Activated CD4-positive, alpha-beta T cell treated with anti-CD3 and anti-CD28 coated beads for 4 hours (primary cell): ENCODE measurements around the gene SEC14L5.

Source experiments
- DNase-seq, 2 donors: peaks; one replicate each; pipeline ENCODE4 v3.0.0-alpha.2; 2020

The SEC14L5 gene

GRCh38 chr16:4988647-4989046 is 30.5 kb downstream of the SEC14L5 start:
- DNase-seq, result no peak

- no peak for DNase-seq
Observed at GRCh38 chr16:4989391-4990006, 31.4 kb downstream of the SEC14L5 start.

GRCh38 chr16:4990415-4990814 is 32.3 kb downstream of the SEC14L5 start:
- no peak for DNase-seq

- no peak for DNase-seq
Observed at GRCh38 chr16:4991754-4992153, 33.6 kb downstream of the SEC14L5 start.

GRCh38 chr16:4994719-4995434 is 36.7 kb downstream of the SEC14L5 start:
- no peak for DNase-seq

- DNase-seq, result no peak
Observed at GRCh38 chr16:5000573-5001001, 42.5 kb downstream of the SEC14L5 start.

- no peak for DNase-seq
Observed at GRCh38 chr16:5001571-5001970, 43.4 kb downstream of the SEC14L5 start.

GRCh38 chr16:5001986-5002385 is 43.9 kb downstream of the SEC14L5 start:
- DNase-seq, result no peak

GRCh38 chr16:5002699-5003143 is 44.6 kb downstream of the SEC14L5 start:
- DNase-seq, result no peak

- DNase-seq, result no peak
Observed at GRCh38 chr16:5003211-5003610, 45.1 kb downstream of the SEC14L5 start.

- DNase-seq, result no peak
Observed at GRCh38 chr16:5003828-5004227, 45.7 kb downstream of the SEC14L5 start.

- DNase-seq, result no peak
Observed at GRCh38 chr16:5004311-5004710, 46.2 kb downstream of the SEC14L5 start.

GRCh38 chr16:5005916-5006315 is 47.8 kb downstream of the SEC14L5 start:
- DNase-seq, result no peak

- DNase-seq, result no peak
Observed at GRCh38 chr16:5006348-5007193, 48.4 kb downstream of the SEC14L5 start.

- no peak for DNase-seq
Observed at GRCh38 chr16:5007256-5007655, 49.1 kb downstream of the SEC14L5 start.

GRCh38 chr16:5008311-5008731 is 50.2 kb downstream of the SEC14L5 start:
- DNase-seq, result no peak

- no peak for DNase-seq
Observed at GRCh38 chr16:5010576-5011329, 52.6 kb downstream of the SEC14L5 start.

GRCh38 chr16:5011637-5012036 is 53.5 kb downstream of the SEC14L5 start:
- DNase-seq, result no peak

- DNase-seq, result no peak
Observed at GRCh38 chr16:5012887-5013286, 54.8 kb downstream of the SEC14L5 start.

GRCh38 chr16:5015351-5015750 is 57.2 kb downstream of the SEC14L5 start:
- no peak for DNase-seq

GRCh38 chr16:5015887-5016286 is 57.8 kb downstream of the SEC14L5 start:
- DNase-seq, result no peak

- DNase-seq, result no peak
Observed at GRCh38 chr16:5016967-5017677, 59.0 kb downstream of the SEC14L5 start.
